ENCODE results near the gene ZNF773. TPM values are rescaled to one million over a fixed set of nuclear protein-coding genes. Genes with fewer than 3 reads are reported as not detected.

The ZNF773 gene
- total and polyA plus RNA-seq, 4 donors: 1.4 to 7.4 (median 4.5) TPM

DNA sequence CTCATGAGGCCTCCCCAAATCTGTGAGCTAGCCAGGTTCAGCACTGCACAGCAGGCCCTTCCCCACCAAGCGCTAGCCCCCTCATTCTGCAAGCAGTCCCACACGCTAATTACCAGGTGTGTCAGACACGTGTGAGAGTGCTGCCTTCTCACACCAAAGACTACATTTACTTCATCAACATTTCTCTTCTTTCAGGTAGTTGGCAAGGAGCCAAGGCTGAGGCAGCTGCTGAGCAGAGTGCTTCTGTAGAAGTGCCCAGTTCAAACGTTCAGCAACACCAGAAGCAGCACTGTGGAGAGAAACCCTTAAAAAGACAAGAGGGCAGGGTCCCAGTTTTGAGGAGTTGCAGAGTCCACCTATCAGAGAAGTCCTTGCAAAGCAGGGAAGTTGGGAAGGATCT is 6.4 kb downstream of the ZNF773 start (continued):
- TF ChIP-seq, protein P1, sequence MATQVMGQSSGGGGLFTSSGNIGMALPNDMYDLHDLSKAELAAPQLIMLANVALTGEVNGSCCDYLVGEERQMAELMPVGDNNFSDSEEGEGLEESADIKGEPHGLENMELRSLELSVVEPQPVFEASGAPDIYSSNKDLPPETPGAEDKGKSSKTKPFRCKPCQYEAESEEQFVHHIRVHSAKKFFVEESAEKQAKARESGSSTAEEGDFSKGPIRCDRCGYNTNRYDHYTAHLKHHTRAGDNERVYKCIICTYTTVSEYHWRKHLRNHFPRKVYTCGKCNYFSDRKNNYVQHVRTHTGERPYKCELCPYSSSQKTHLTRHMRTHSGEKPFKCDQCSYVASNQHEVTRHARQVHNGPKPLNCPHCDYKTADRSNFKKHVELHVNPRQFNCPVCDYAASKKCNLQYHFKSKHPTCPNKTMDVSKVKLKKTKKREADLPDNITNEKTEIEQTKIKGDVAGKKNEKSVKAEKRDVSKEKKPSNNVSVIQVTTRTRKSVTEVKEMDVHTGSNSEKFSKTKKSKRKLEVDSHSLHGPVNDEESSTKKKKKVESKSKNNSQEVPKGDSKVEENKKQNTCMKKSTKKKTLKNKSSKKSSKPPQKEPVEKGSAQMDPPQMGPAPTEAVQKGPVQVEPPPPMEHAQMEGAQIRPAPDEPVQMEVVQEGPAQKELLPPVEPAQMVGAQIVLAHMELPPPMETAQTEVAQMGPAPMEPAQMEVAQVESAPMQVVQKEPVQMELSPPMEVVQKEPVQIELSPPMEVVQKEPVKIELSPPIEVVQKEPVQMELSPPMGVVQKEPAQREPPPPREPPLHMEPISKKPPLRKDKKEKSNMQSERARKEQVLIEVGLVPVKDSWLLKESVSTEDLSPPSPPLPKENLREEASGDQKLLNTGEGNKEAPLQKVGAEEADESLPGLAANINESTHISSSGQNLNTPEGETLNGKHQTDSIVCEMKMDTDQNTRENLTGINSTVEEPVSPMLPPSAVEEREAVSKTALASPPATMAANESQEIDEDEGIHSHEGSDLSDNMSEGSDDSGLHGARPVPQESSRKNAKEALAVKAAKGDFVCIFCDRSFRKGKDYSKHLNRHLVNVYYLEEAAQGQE (IDR thresholded peaks at IDR 0.05): no peak
- TF ChIP-seq GABPA (IDR thresholded peaks at IDR 0.05 in 1 of 2, conservative IDR thresholded peaks at IDR 0.05 in 1 of 2) (no peak), TAF1 (conservative IDR thresholded peaks at IDR 0.05) (no peak), YY1 (IDR thresholded peaks at IDR 0.05) (no peak), HNF4G (IDR thresholded peaks at IDR 0.05) (no peak)
- TF ChIP-seq, protein P2, sequence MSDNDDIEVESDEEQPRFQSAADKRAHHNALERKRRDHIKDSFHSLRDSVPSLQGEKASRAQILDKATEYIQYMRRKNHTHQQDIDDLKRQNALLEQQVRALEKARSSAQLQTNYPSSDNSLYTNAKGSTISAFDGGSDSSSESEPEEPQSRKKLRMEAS (IDR thresholded peaks at IDR 0.05): no peak

DNA sequence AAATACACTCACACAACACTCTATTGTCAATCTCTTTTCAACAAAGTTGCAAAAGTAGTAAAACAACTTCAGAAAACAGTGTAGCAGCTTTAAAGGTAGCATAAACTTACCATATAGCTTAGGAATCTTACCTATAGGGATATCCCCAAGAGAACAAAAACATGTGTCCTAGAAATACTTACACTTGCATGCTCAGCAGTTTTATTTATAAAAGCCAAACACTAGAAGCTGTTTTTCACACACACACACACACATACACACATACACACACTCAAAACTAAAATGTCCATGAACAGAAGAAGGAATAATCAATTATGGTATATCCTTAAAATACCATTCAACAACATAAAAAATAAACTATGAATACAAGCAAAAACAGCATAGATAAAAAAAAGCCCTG is 11.7 kb downstream of the ZNF773 start:
- H3K4me1 ChIP-seq (ENCODE audit: control insufficient read depth in 4 of 4, insufficient read depth in 4 of 4, low read length in 3 of 4): no peaks in the 10 kb centered on the region
- H3K9ac ChIP-seq (ENCODE audit: low read depth in 1 of 2, low read length in 2 of 2): no peak overlapping the region
- peak overlapping the region in 2 of 3 donors; percentile 7 to 49 for H3K4me3 ChIP-seq (ENCODE audit: low read depth in 1 of 3, low read length in 3 of 3)
- no peaks in the 10 kb centered on the region for H3K27me3 ChIP-seq (ENCODE audit: control insufficient read depth in 4 of 4, insufficient read depth in 4 of 4, low read length in 3 of 4)
- no peak for TF ChIP-seq HNF4G (IDR thresholded peaks at IDR 0.05)
- no peak for TF ChIP-seq TAF1 (conservative IDR thresholded peaks at IDR 0.05)
- TF ChIP-seq, protein P3, sequence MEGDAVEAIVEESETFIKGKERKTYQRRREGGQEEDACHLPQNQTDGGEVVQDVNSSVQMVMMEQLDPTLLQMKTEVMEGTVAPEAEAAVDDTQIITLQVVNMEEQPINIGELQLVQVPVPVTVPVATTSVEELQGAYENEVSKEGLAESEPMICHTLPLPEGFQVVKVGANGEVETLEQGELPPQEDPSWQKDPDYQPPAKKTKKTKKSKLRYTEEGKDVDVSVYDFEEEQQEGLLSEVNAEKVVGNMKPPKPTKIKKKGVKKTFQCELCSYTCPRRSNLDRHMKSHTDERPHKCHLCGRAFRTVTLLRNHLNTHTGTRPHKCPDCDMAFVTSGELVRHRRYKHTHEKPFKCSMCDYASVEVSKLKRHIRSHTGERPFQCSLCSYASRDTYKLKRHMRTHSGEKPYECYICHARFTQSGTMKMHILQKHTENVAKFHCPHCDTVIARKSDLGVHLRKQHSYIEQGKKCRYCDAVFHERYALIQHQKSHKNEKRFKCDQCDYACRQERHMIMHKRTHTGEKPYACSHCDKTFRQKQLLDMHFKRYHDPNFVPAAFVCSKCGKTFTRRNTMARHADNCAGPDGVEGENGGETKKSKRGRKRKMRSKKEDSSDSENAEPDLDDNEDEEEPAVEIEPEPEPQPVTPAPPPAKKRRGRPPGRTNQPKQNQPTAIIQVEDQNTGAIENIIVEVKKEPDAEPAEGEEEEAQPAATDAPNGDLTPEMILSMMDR (IDR thresholded peaks at IDR 0.05; ENCODE audit: low read depth, low read length, missing input control): no peak
- TF ChIP-seq, protein P4, sequence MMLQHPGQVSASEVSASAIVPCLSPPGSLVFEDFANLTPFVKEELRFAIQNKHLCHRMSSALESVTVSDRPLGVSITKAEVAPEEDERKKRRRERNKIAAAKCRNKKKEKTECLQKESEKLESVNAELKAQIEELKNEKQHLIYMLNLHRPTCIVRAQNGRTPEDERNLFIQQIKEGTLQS (IDR thresholded peaks at IDR 0.05): no peak
- TF ChIP-seq JUND (IDR thresholded peaks at IDR 0.05): no peak
- TF ChIP-seq RAD21 (IDR thresholded peaks at IDR 0.05): no peak
- no peak for TF ChIP-seq FOXA2 (IDR thresholded peaks at IDR 0.05)
- TF ChIP-seq, protein P2 (IDR thresholded peaks at IDR 0.05): no peak
- TF ChIP-seq EGR1 (IDR thresholded peaks at IDR 0.05; ENCODE audit: low read depth in 2 of 2): no peak
- TF ChIP-seq, protein P5, sequence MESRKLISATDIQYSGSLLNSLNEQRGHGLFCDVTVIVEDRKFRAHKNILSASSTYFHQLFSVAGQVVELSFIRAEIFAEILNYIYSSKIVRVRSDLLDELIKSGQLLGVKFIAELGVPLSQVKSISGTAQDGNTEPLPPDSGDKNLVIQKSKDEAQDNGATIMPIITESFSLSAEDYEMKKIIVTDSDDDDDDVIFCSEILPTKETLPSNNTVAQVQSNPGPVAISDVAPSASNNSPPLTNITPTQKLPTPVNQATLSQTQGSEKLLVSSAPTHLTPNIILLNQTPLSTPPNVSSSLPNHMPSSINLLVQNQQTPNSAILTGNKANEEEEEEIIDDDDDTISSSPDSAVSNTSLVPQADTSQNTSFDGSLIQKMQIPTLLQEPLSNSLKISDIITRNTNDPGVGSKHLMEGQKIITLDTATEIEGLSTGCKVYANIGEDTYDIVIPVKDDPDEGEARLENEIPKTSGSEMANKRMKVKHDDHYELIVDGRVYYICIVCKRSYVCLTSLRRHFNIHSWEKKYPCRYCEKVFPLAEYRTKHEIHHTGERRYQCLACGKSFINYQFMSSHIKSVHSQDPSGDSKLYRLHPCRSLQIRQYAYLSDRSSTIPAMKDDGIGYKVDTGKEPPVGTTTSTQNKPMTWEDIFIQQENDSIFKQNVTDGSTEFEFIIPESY (IDR thresholded peaks at IDR 0.05): no peak
- TF ChIP-seq NR2F2 (IDR thresholded peaks at IDR 0.05): no peak
- TF ChIP-seq FOXA1 (IDR thresholded peaks at IDR 0.05): no peak
- peaks cover 9 to 34% (median 25%) of the 10 kb centered on the region in 4 donors for H3K36me3 ChIP-seq (ENCODE audit: control insufficient read depth in 4 of 4, insufficient read depth in 3 of 4, low read depth in 1 of 4, low read length in 3 of 4)
- peaks cover 28 to 67% (median 44%) of the 10 kb centered on the region in 4 donors for H3K9me3 ChIP-seq (ENCODE audit: control insufficient read depth in 4 of 4, low read length in 3 of 4)
- DNase-seq (ENCODE audit: low spot score): no peak
- H3K27ac ChIP-seq (ENCODE audit: low read depth in 1 of 2, low read length in 2 of 2): no peak overlapping the region

All from liver (tissue), 9 donors.